PC-3 (cell line): ENCODE measurements around the gene DNAJB6. TPM values are rescaled to one million over a fixed set of nuclear protein-coding genes. Genes with fewer than 3 reads are reported as not detected.

Source experiments
- ATAC-seq: fragments of 200-7000 bp; cut with Tn5 transposase; 2 replicates; pipeline ENCODE4 v1.9.1; 2020; ENCODE audit warnings: mild to moderate bottlenecking, moderate library complexity
- BruUV-seq: library from RNA; stranded (reverse); fragments of 400-500 nt; replicated peaks from 2 replicates; lab custom pipeline; 2021; lab: Mats Ljungman, UMichigan
- CTCF ChIA-PET: fragments of 300-600 bp; sonication (Branson Sonifier 250); formaldehyde crosslinking; loops from one replicate; lab custom pipeline; 2022; ENCODE audit warnings: antibody characterized with exemption; lab: Charles Lee
- POLR2A ChIA-PET: fragments of 300-600 bp; sonication (Branson Sonifier 250); formaldehyde crosslinking; loops from one replicate; lab custom pipeline; 2022; ENCODE audit warnings: antibody characterized with exemption; ENCODE audit not compliant: unreplicated experiment; lab: Charles Lee
- DNase-seq: peaks from one replicate; pipeline ENCODE4 v3.0.0-alpha.2; 2015
- H2AFZ ChIP-seq: fragments of 300-600 bp; sonication (generic); 2 replicates; pipeline ENCODE4 v1.6.0; 2016; ENCODE audit warnings: antibody characterized with exemption, low read length
- H3F3A ChIP-seq: fragments of 300-600 bp; sonication (generic); one replicate; pipeline ENCODE4 v1.6.0; 2017; ENCODE audit warnings: antibody characterized with exemption, low read length, control low read depth, mild to moderate bottlenecking; ENCODE audit not compliant: unreplicated experiment
- H3K27ac ChIP-seq: fragments of 300-600 bp; sonication (generic); 2 replicates; pipeline ENCODE4 v1.5.1; 2016; ENCODE audit warnings: mild to moderate bottlenecking, low read length
- H3K27me3 ChIP-seq: fragments of 300-600 bp; sonication (generic); 2 replicates; pipeline ENCODE4 v1.6.1; 2016; ENCODE audit warnings: low read length, mixed read lengths
- H3K36me3 ChIP-seq: fragments of 300-600 bp; sonication (generic); 2 replicates; pipeline ENCODE4 v1.6.1; 2016; ENCODE audit warnings: low read depth, mixed run types, low read length, mixed read lengths
- H3K4me1 ChIP-seq: fragments of 300-600 bp; sonication (generic); 2 replicates; pipeline ENCODE4 v1.5.1; 2016; ENCODE audit warnings: low read length; ENCODE audit not compliant: insufficient read depth
- H3K4me2 ChIP-seq: fragments of 300-600 bp; sonication (generic); 2 replicates; pipeline ENCODE4 v1.6.0; 2016; ENCODE audit warnings: low read length
- H3K4me3 ChIP-seq: fragments of 300-600 bp; sonication (generic); 2 replicates; pipeline ENCODE4 v1.5.1; 2016; ENCODE audit warnings: mild to moderate bottlenecking, low read length, mixed read lengths
- H3K79me2 ChIP-seq: fragments of 300-600 bp; sonication (generic); 2 replicates; pipeline ENCODE4 v1.6.1; 2017; ENCODE audit warnings: low read length, mixed read lengths
- H3K9ac ChIP-seq: fragments of 300-600 bp; sonication (generic); 2 replicates; pipeline ENCODE4 v1.6.0; 2016; ENCODE audit warnings: mild to moderate bottlenecking, low read length
- H3K9me2 ChIP-seq: fragments of 300-600 bp; sonication (generic); replicated peaks from 2 replicates; pipeline ENCODE4 v1.6.1; 2016; ENCODE audit warnings: mixed run types, low read length, mixed read lengths
- H3K9me3 ChIP-seq: fragments of 300-600 bp; sonication (generic); 2 replicates; pipeline ENCODE4 v1.6.1; 2016; ENCODE audit warnings: low read length, mixed read lengths
- H4K20me1 ChIP-seq: fragments of 300-600 bp; sonication (generic); 2 replicates; pipeline ENCODE4 v1.6.1; 2016; ENCODE audit warnings: low read length, mixed read lengths
- CTCF ChIP-seq: fragments of 300-600 bp; sonication (generic); conservative IDR thresholded peaks from 2 replicates; pipeline ENCODE4 v1.5.1; 2017; ENCODE audit warnings: antibody characterized with exemption, low read depth, mild to moderate bottlenecking, low read length
- EZH2 ChIP-seq: fragments of 300-600 bp; sonication (generic); IDR thresholded peaks from one replicate; pipeline ENCODE4 v1.6.1; 2017; ENCODE audit warnings: antibody characterized with exemption, mild to moderate bottlenecking, low read length; ENCODE audit not compliant: unreplicated experiment
- EZH2phosphoT487 ChIP-seq: fragments of 300-600 bp; sonication (generic); IDR thresholded peaks from 2 replicates; pipeline ENCODE4 v1.6.1; 2018; ENCODE audit warnings: mild to moderate bottlenecking, antibody characterized with exemption, low read length, borderline replicate concordance
- intact Hi-C: fragments of 100-400 bp; cut with micrococcal nuclease; formaldehyde crosslinking; loops from 2 replicates; pipeline ENCODE4 v1.9.0; 2023
- total RNA-seq: library from RNA; depleted of rRNA; stranded (reverse); fragments of >200 nt; gene quantifications from 2 replicates; pipeline ENCODE4 v1.2.3, GENCODE V29; 2014

The DNAJB6 gene
- total RNA-seq, 1 experiment from 2014 or later, result 151 TPM

DNA sequence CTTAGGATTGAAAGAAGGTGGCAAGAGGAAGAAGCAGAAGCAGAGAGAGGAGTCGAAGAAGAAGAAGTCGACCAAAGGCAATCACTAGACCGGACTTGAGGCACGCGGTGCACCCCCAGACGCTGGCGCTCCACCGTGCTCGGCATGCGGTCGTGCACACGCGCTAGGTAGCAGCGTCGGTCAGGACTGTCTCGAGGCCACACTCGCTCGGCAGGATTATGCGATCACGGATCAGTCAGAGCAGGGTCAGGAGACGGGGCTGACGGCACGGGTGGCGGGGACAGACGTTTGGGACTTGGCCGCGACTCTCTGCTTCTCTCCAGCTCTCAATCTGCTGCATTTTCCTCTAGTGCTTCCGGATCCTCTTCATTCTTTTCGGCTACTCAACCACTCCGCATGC lies 79.2 kb downstream of the DNAJB6 start:
- CTCF ChIA-PET, result no interaction called here
- ATAC-seq, result no peak

DNA sequence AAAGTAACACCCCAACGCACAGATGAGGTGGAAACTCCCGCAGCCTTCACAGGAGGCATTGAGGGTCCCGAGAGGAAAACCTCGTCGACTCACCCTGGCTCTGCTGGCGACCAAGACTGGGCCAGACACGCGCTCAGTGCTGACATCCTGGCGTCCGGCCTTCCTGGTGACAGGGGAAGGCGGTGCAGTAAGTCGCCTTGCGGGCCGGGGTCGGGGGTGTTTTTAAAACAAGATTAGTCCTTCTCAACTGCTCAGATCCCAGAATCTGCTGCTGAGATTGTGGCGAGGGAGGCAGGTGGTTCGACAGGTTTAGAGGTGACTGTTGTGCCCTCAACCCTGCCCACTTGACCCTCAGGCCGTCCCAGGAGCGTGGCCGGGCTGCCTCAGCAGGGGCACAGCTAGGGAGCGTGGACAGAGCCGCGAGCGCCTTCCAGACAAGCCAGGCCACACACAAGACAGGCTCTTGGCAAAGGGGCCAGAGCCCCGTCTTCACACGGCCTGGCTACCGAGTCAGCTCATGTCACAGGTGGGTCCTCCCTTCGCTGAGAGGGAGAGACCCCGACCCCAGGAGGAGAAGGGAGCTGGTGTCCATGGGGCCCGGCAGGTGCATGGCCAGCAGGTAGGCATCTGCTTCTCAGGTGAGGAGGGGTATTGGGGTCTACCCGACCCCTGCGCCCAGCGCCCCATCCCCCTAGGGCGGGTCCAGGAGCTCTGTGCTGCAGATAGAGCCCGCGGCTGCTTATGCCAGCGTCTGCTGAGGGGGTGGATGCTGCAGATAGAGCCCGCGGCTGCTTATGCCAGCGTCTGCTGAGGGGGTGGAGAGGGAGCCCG lies 81.6 kb downstream of the DNAJB6 start:
- no peak for TF ChIP-seq CTCF
- TF ChIP-seq EZH2, result no peak
- no peak for TF ChIP-seq EZH2phosphoT487
- no peaks in the 10 kb centered on the region for H4K20me1 ChIP-seq
- H2AFZ ChIP-seq, result no peak overlapping the region
- ChIA-PET POLR2A (no interaction called here), CTCF (no interaction called here)
- BruUV-seq, result no TSS peak
- H3F3A ChIP-seq, result no peaks in the 10 kb centered on the region
- no peak overlapping the region for H3K27ac ChIP-seq
- no peaks in the 10 kb centered on the region for H3K9me3 ChIP-seq
- ATAC-seq (no peak), DNase-seq (no peak)
- intact Hi-C loops, result no loop called here
- no peak overlapping the region for H3K4me3 ChIP-seq
- no peaks in the 10 kb centered on the region for H3K9me2 ChIP-seq
- H3K4me2 ChIP-seq, result no peak overlapping the region
- H3K4me1 ChIP-seq, result no peaks in the 10 kb centered on the region
- H3K36me3 ChIP-seq, result peaks cover 10% of the 10 kb centered on the region; the same call in 1 of the 2 replicates
- H3K79me2 ChIP-seq, result no peaks in the 10 kb centered on the region
- H3K27me3 ChIP-seq, result no peaks in the 10 kb centered on the region
- H3K9ac ChIP-seq, result no peak overlapping the region

More for the DNA sequence above, 79.2 kb downstream of the DNAJB6 start:
- Histone ChIP-seq H3K9ac (no peak overlapping the region), H3K27me3 (no peaks in the 10 kb centered on the region), H3K36me3 (peaks cover 16% of the 10 kb centered on the region; the same call in 1 of the 2 replicates), H3K4me2 (no peak overlapping the region), H3K9me2 (no peaks in the 10 kb centered on the region), H3K9me3 (no peaks in the 10 kb centered on the region), H3K4me1 (peaks cover 21% of the 10 kb centered on the region), H2AFZ (no peak overlapping the region), H3K79me2 (peaks cover 9% of the 10 kb centered on the region; the same call in 1 of the 2 replicates), H3F3A (no peaks in the 10 kb centered on the region), H4K20me1 (no peaks in the 10 kb centered on the region), H3K27ac (no peak overlapping the region), H3K4me3 (no peak overlapping the region)
- TF ChIP-seq EZH2phosphoT487, result no peak
- TF ChIP-seq CTCF, result no peak
- TF ChIP-seq EZH2, result no peak
- POLR2A ChIA-PET, result no interaction called here
- intact Hi-C loops, result no loop called here
- no peak for DNase-seq
- BruUV-seq, result no TSS peak

GRCh38 chr7:157419035-157419293 lies 82.2 kb downstream of the DNAJB6 start:
- Histone ChIP-seq H3K9me2 (no peaks in the 10 kb centered on the region), H3K4me3 (no peak overlapping the region), H3K36me3 (peaks cover 10% of the 10 kb centered on the region; the same call in 1 of the 2 replicates), H3K9ac (no peak overlapping the region), H3K79me2 (no peaks in the 10 kb centered on the region), H3K9me3 (no peaks in the 10 kb centered on the region), H3F3A (no peaks in the 10 kb centered on the region), H3K4me1 (no peaks in the 10 kb centered on the region), H3K27me3 (no peaks in the 10 kb centered on the region), H3K4me2 (no peak overlapping the region), H4K20me1 (no peaks in the 10 kb centered on the region), H2AFZ (no peak overlapping the region), H3K27ac (no peak overlapping the region)
- BruUV-seq, result no TSS peak
- intact Hi-C loops, result no loop called here
- ChIA-PET POLR2A (no interaction called here), CTCF (no interaction called here)
- no peak for ATAC-seq
- TF ChIP-seq CTCF, result no peak
- no peak for TF ChIP-seq EZH2phosphoT487
- TF ChIP-seq EZH2, result no peak
- no peak for DNase-seq
